B cell (primary cell): ENCODE results near the gene DNAJC9. TPM values are rescaled to one million over a fixed set of nuclear protein-coding genes. Genes with fewer than 3 reads are reported as not detected.
"Not testable (repeated sequence)": the region's sequence is repeated elsewhere in the genome, so short reads cannot be mapped to it uniquely, and the experiment has no call there.

Source experiments
- ATAC-seq: fragments of 200-7000 bp; cut with Tn5 transposase; one replicate; pipeline ENCODE4 v1.10.0; 2021; ENCODE audit warnings: low read depth, mild to moderate bottlenecking, moderate number of reproducible peaks, moderate library complexity
- CTCF ChIA-PET: fragments of 350-600 bp; sonication (Branson Sonifier 250); formaldehyde crosslinking; loops from one replicate; lab custom pipeline; 2021; ENCODE audit warnings: antibody characterized with exemption, inconsistent platforms; lab: Charles Lee
- POLR2A ChIA-PET: fragments of 350-600 bp; sonication (Branson Sonifier 250); formaldehyde crosslinking; loops from one replicate; lab custom pipeline; 2021; ENCODE audit warnings: antibody characterized with exemption; lab: Charles Lee
- DNase-seq: peaks from one replicate; pipeline ENCODE4 v3.0.0; 2013
- H2AFZ ChIP-seq: 2 replicates; pipeline ENCODE4 v1.6.1; 2012; ENCODE audit warnings: mild to moderate bottlenecking, low read depth, low read length; ENCODE audit not compliant: insufficient read depth, poor library complexity, severe bottlenecking
- H3K27ac ChIP-seq, 2 donors: 1 replicate in 1 of 2; 2 replicates in 1 of 2; pipeline ENCODE4 v1.5.1; 2012 to 2013; ENCODE audit warnings: low read length in 2 of 2, mild to moderate bottlenecking in 2 of 2, moderate library complexity in 1 of 2
- H3K27me3 ChIP-seq, 4 experiments: fragments of 200-600 bp in 1 of 4; sonication (generic) in 1 of 4; replicated peaks in 1 of 4; 1 replicate in 2 of 4; 2 replicates in 2 of 4; pipeline versions ENCODE4 v1.6.1 to v1.7.0; 2013 to 2016; ENCODE audit warnings: low read length in 3 of 4, mild to moderate bottlenecking in 2 of 4, mixed read lengths in 1 of 4, moderate library complexity in 1 of 4; ENCODE audit not compliant: insufficient read depth in 4 of 4, control insufficient read depth in 3 of 4; ENCODE audit errors: control extremely low read depth in 1 of 4
- H3K36me3 ChIP-seq, 2 experiments: replicated peaks in 1 of 2; 1 replicate in 1 of 2; 2 replicates in 1 of 2; pipeline versions ENCODE4 v1.6.1 to v1.7.1; 2013; ENCODE audit warnings: low read length in 1 of 2; ENCODE audit not compliant: insufficient read depth in 2 of 2, control insufficient read depth in 1 of 2; ENCODE audit errors: control extremely low read depth in 1 of 2, extremely low read depth in 1 of 2
- H3K4me1 ChIP-seq, 2 donors: fragments of 200-600 bp in 1 of 2; sonication (generic) in 1 of 2; 1 replicate in 1 of 2; 2 replicates in 1 of 2; pipeline versions ENCODE4 v1.5.1 to v1.6.1; 2013 to 2017; ENCODE audit warnings: low read length in 2 of 2; ENCODE audit not compliant: control insufficient read depth in 2 of 2, insufficient read depth in 2 of 2
- H3K4me2 ChIP-seq: replicated peaks from 2 replicates; pipeline ENCODE3; 2012; ENCODE audit warnings: mild to moderate bottlenecking, low read depth, low read length; ENCODE audit not compliant: poor library complexity, severe bottlenecking
- H3K4me3 ChIP-seq, 5 experiments: fragments of 200-600 bp in 1 of 5; sonication (generic) in 1 of 5; 1 replicate in 3 of 5; 2 replicates in 2 of 5; pipeline versions ENCODE4 v1.5.1 to v1.7.0; 2011 to 2016; ENCODE audit warnings: low read length in 4 of 5, mild to moderate bottlenecking in 4 of 5, low read depth in 2 of 5, control low read depth in 1 of 5, moderate library complexity in 1 of 5; ENCODE audit not compliant: insufficient read depth in 1 of 5; ENCODE audit errors: control extremely low read depth in 1 of 5, extremely low read depth in 1 of 5
- H3K79me2 ChIP-seq: fragments of 200-600 bp; sonication (generic); one replicate; pipeline ENCODE4 v1.6.0; 2016; ENCODE audit warnings: low read length; ENCODE audit not compliant: control insufficient read depth, insufficient read depth
- H3K9ac ChIP-seq: fragments of 200-600 bp; sonication (generic); 2 replicates; pipeline ENCODE4 v1.6.1; 2017; ENCODE audit warnings: mild to moderate bottlenecking, low read length, moderate library complexity
- H3K9me3 ChIP-seq, 3 donors: one replicate each; pipeline versions ENCODE4 v1.6.1 to v1.7.1; 2013; ENCODE audit warnings: low read length in 2 of 3; ENCODE audit not compliant: control insufficient read depth in 2 of 3, insufficient read depth in 1 of 3; ENCODE audit errors: control extremely low read depth in 1 of 3
- H4K20me1 ChIP-seq: 2 replicates; pipeline ENCODE4 v1.6.0; 2012; ENCODE audit warnings: mild to moderate bottlenecking, low read length; ENCODE audit not compliant: insufficient read depth, control insufficient read depth, poor library complexity, severe bottlenecking
- H3K27ac Mint-ChIP-seq: one replicate; pipeline ENCODE4 v1.8.0; 2021; ENCODE audit warnings: mixed read lengths
- H3K27me3 Mint-ChIP-seq: one replicate; pipeline ENCODE4 v1.8.0; 2021; ENCODE audit warnings: mixed read lengths
- H3K4me1 Mint-ChIP-seq: one replicate; pipeline ENCODE4 v1.8.0; 2021; ENCODE audit warnings: mixed read lengths
- H3K4me3 Mint-ChIP-seq: one replicate; pipeline ENCODE4 v1.8.0; 2021; ENCODE audit warnings: mixed read lengths
- H3K9me3 Mint-ChIP-seq: one replicate; pipeline ENCODE4 v1.8.0; 2022; ENCODE audit warnings: mixed read lengths; ENCODE audit not compliant: insufficient read depth
- EZH2 ChIP-seq: IDR thresholded peaks from 2 replicates; pipeline ENCODE4 v1.6.1; 2012; ENCODE audit warnings: borderline replicate concordance, low read depth, mild to moderate bottlenecking, moderate library complexity, low read length; ENCODE audit not compliant: insufficient read depth, poor library complexity, severe bottlenecking
- WGBS: methylation state at CpG from one replicate; pipeline ENCODE4 v1.1.5; 2013; ENCODE audit warnings: missing lambda C conversion rate; ENCODE audit not compliant: insufficient coverage; 5-methylcytosine and 5-hydroxymethylcytosine counted together
- intact Hi-C: fragments of 100-400 bp; cut with micrococcal nuclease; formaldehyde crosslinking; loops from one replicate; pipeline ENCODE4 v1.10.0; 2022
- polyA plus RNA-seq: library from polyadenylated mRNA; depleted of rRNA; stranded (reverse); fragments of >200 nt; gene quantifications from 2 replicates; pipeline ENCODE4 v1.2.3, GENCODE V29; 2012
- total RNA-seq, 2 donors: library from RNA; stranded (reverse); fragments of 120-200 nt in 1 of 2; gene quantifications; 1 replicate in 1 of 2; 2 replicates in 1 of 2; pipeline versions ENCODE4 v1.2.3 to v1.2.4, GENCODE V29; 2013 to 2022
- TF ChIP-seq, protein P1 (sequence below): fragments of 200-600 bp; IDR thresholded peaks from one replicate; pipeline ENCODE4 v1.8.0; 2022; ENCODE audit warnings: antibody characterized with exemption, mild to moderate bottlenecking

The DNAJC9 gene
- total and polyA plus RNA-seq, 2 donors (not counting 1 experiment from before 2014, with no cell fraction given): 11.8 to 25.6 TPM

DNA sequence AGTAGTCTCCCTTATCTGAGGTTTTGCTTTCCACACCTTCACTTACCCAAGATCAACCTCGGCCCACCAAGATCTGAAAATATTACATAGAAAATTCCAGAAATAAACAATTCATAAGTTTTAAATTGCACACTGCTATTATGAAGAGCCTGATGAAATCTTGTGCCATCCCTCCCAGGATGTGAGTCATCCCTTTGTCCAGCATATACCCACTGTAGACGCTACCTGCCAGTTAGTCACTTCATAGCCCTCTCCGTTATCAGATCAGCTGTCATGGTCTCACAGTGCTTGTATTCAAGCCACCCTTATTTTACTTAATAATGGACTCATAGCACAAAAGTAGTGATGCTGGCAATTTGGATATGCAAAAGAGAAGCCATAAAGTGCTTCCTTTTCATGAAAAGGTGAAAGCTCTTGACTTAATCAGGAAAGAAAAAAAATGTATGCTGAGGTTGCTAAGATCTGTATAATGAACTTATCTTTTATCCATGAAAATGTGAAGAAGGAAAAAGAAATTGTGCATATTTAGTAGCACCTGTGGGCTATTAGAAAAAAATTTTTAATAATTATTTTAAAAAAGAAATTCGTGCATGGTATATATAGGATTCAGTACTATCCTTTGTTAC is 15.2 kb upstream of the DNAJC9 start:
- Histone ChIP-seq H4K20me1 (no peaks in the 10 kb centered on the region), H3K27me3 (no peaks in the 10 kb centered on the region), H2AFZ (no peak overlapping the region), H3K4me2 (no peak overlapping the region), H3K9me3 (peaks cover 0 to 12% (median 0%) of the 10 kb centered on the region in 3 donors), H3K9ac (no peak overlapping the region), H3K79me2 (no peaks in the 10 kb centered on the region), H3K4me1 (no peaks in the 10 kb centered on the region), H3K27ac (no peak overlapping the region), H3K4me3 (no peak overlapping the region), H3K36me3 (no peaks in the 10 kb centered on the region)
- Mint-ChIP-seq H3K9me3 (peaks cover 4% of the 10 kb centered on the region), H3K27me3 (no peaks in the 10 kb centered on the region), H3K4me3 (no peak overlapping the region), H3K27ac (no peak overlapping the region), H3K4me1 (no peaks in the 10 kb centered on the region)
- 80% methylated on average over 1 of the region's 4 CpGs for WGBS
- ATAC-seq: no peak
- POLR2A ChIA-PET: no interaction called here
- TF ChIP-seq, protein P1, sequence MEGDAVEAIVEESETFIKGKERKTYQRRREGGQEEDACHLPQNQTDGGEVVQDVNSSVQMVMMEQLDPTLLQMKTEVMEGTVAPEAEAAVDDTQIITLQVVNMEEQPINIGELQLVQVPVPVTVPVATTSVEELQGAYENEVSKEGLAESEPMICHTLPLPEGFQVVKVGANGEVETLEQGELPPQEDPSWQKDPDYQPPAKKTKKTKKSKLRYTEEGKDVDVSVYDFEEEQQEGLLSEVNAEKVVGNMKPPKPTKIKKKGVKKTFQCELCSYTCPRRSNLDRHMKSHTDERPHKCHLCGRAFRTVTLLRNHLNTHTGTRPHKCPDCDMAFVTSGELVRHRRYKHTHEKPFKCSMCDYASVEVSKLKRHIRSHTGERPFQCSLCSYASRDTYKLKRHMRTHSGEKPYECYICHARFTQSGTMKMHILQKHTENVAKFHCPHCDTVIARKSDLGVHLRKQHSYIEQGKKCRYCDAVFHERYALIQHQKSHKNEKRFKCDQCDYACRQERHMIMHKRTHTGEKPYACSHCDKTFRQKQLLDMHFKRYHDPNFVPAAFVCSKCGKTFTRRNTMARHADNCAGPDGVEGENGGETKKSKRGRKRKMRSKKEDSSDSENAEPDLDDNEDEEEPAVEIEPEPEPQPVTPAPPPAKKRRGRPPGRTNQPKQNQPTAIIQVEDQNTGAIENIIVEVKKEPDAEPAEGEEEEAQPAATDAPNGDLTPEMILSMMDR: no peak
- no peak for TF ChIP-seq EZH2
- intact Hi-C loops: no loop called here
- CTCF ChIA-PET: no interaction called here
- no peak for DNase-seq

DNA sequence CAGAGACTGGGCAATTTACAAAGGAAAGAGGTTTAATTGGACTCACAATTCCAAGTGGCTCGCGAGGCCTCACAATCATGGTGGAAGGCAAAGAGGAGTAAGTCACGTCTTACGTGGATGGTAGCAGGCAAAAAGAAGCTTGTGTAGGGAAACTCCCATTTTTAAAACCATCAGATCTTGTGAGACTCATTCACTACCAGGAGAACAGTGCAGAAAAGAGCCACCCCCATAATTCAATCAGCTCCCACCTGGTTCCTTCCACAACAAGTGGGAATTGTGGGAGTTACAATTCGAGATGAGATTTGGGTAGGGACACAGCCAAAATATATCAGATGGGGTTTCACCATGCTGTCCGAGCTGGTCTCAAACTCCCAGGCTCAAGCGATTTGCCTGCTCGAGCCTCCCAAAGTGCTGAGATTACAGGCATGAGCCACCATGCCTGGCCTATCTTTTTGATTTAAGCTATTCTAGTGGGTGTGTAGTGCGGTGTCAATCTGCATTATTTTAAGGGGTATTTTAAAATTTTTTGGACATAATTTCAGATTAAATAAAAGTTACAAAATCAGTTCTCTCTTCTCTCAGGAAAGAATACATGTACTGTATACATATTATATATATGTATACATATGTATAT is 14.4 kb upstream of the DNAJC9 start:
- H3K4me3 Mint-ChIP-seq: no peak overlapping the region
- H3K9me3 ChIP-seq: peaks cover 0 to 12% (median 0%) of the 10 kb centered on the region in 3 donors
- TF ChIP-seq EZH2: no peak
- TF ChIP-seq, protein P1: no peak
- ChIA-PET CTCF (no interaction called here), POLR2A (no interaction called here)
- no peak overlapping the region for H3K27ac ChIP-seq
- no peaks in the 10 kb centered on the region for H3K27me3 Mint-ChIP-seq
- ATAC-seq (no peak), DNase-seq (no peak)
- H3K4me3 ChIP-seq: no peak overlapping the region
- H3K4me2 ChIP-seq: no peak overlapping the region
- no peaks in the 10 kb centered on the region for H3K4me1 ChIP-seq
- 84% methylated on average over 4 of the region's 9 CpGs for WGBS
- H3K36me3 ChIP-seq: no peaks in the 10 kb centered on the region
- no peak overlapping the region for H3K9ac ChIP-seq
- H3K27me3 ChIP-seq: no peaks in the 10 kb centered on the region
- H2AFZ ChIP-seq: no peak overlapping the region
- no peak overlapping the region for H3K27ac Mint-ChIP-seq
- intact Hi-C loops: no loop called here
- H4K20me1 ChIP-seq: no peaks in the 10 kb centered on the region
- no peaks in the 10 kb centered on the region for H3K79me2 ChIP-seq
- peaks cover 4% of the 10 kb centered on the region for H3K9me3 Mint-ChIP-seq
- no peaks in the 10 kb centered on the region for H3K4me1 Mint-ChIP-seq

DNA sequence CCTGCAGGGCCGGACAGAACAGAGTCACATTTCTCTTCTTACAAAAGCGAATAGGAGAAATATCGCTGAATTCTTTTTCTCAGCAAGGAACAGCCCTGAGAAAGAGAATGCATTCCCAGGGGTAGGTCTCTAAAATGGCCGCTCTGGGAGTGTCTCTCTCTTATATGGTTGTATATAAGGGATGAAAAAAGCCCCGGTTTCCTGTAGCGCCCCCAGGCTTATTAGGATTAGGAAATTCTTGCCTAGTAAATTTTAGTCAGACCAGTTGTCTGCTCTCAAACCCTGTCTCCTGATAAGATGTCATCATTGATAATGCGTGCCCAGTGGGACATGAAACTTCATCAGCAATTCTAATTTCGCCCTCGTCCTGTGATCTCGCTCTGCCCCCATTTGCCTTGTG is 11.6 kb upstream of the DNAJC9 start:
- POLR2A ChIA-PET, H4K20me1 ChIP-seq, H3K4me1 Mint-ChIP-seq, H3K27me3 Mint-ChIP-seq, H3K27ac Mint-ChIP-seq, CTCF ChIA-PET, H3K4me2 ChIP-seq, H3K4me3 ChIP-seq, H3K36me3 ChIP-seq, H3K4me3 Mint-ChIP-seq, DNase-seq, H2AFZ ChIP-seq, H3K27me3 ChIP-seq, H3K27ac ChIP-seq, H3K9ac ChIP-seq, H3K9me3 Mint-ChIP-seq, H3K4me1 ChIP-seq, ATAC-seq, H3K79me2 ChIP-seq: not testable (repeated sequence)
- intact Hi-C loops: loop anchor here (10.0 kb wide), 1 partner anchor 736 kb away; the partner anchor contains the start of gene VCL
- peaks cover 0 to 12% (median 0%) of the 10 kb centered on the region in 3 donors for H3K9me3 ChIP-seq
- 100% methylated on average over 3 of the region's 10 CpGs for WGBS
